Hepatocyte (in vitro differentiated cells): ENCODE data around the gene GPR132. TPM values are rescaled to one million over a fixed set of nuclear protein-coding genes. Genes with fewer than 3 reads are reported as not detected.

ENCODE experiments used
- DNase-seq: peaks from one replicate; pipeline ENCODE4 v3.0.0-alpha.2; 2016; ENCODE audit warnings: low spot score
- H2AFZ ChIP-seq: fragments of 200-600 bp; sonication (generic); 2 replicates; pipeline ENCODE4 v1.6.0; 2016; ENCODE audit warnings: antibody characterized with exemption, mild to moderate bottlenecking
- H3K27ac ChIP-seq: fragments of 200-600 bp; sonication (generic); 2 replicates; pipeline ENCODE4 v1.5.1; 2016; ENCODE audit warnings: mild to moderate bottlenecking
- H3K27me3 ChIP-seq: fragments of 200-600 bp; sonication (generic); 2 replicates; pipeline ENCODE4 v1.6.1; 2016
- H3K36me3 ChIP-seq: fragments of 200-600 bp; sonication (generic); replicated peaks from 2 replicates; pipeline ENCODE4 v1.5.1; 2016; ENCODE audit warnings: low read depth; ENCODE audit not compliant: insufficient read depth
- H3K4me1 ChIP-seq: fragments of 200-600 bp; sonication (generic); 2 replicates; pipeline ENCODE4 v1.5.1; 2016; ENCODE audit warnings: mild to moderate bottlenecking, moderate library complexity; ENCODE audit not compliant: insufficient read depth
- H3K4me2 ChIP-seq: fragments of 200-600 bp; sonication (generic); 2 replicates; pipeline ENCODE4 v1.6.0; 2016
- H3K4me3 ChIP-seq: fragments of 200-600 bp; sonication (generic); 2 replicates; pipeline ENCODE4 v1.5.1; 2016; ENCODE audit warnings: mild to moderate bottlenecking
- H3K79me2 ChIP-seq: fragments of 200-600 bp; sonication (generic); 2 replicates; pipeline ENCODE4 v1.6.0; 2017; ENCODE audit warnings: mild to moderate bottlenecking
- H3K9me2 ChIP-seq: fragments of 200-600 bp; sonication (generic); replicated peaks from 2 replicates; pipeline ENCODE4 v1.6.0; 2017; ENCODE audit warnings: mild to moderate bottlenecking; ENCODE audit not compliant: insufficient read depth
- H3K9me3 ChIP-seq: fragments of 200-600 bp; sonication (generic); 2 replicates; pipeline ENCODE4 v1.5.1; 2016; ENCODE audit warnings: low read depth, mild to moderate bottlenecking
- H4K20me1 ChIP-seq: fragments of 200-600 bp; sonication (generic); 2 replicates; pipeline ENCODE4 v1.6.0; 2016; ENCODE audit warnings: mild to moderate bottlenecking; ENCODE audit not compliant: insufficient read depth, poor library complexity, severe bottlenecking
- EZH2 ChIP-seq: fragments of 200-600 bp; sonication (generic); IDR thresholded peaks from 2 replicates; pipeline ENCODE4 v1.6.1; 2016; ENCODE audit warnings: antibody characterized with exemption, mild to moderate bottlenecking, borderline replicate concordance
- EZH2phosphoT487 ChIP-seq: fragments of 200-600 bp; sonication (generic); IDR thresholded peaks from one replicate; pipeline ENCODE4 v1.6.1; 2018; ENCODE audit warnings: antibody characterized with exemption, mild to moderate bottlenecking, low read depth, moderate library complexity; ENCODE audit not compliant: unreplicated experiment, severe bottlenecking
- WGBS: methylation state at CpG from one replicate; pipeline ENCODE4 v1.1.6; 2016; ENCODE audit warnings: low lambda C conversion rate; ENCODE audit errors: missing lambda C conversion rate; 5-methylcytosine and 5-hydroxymethylcytosine counted together
- polyA plus RNA-seq: library from polyadenylated mRNA; unstranded; fragments of >200 nt; fragmentation: Nextera tagmentation; extraction: Ambion mirVana; gene quantifications from 2 replicates; pipeline ENCODE4 v1.2.1, GENCODE V29; 2016
- total RNA-seq: library from RNA; depleted of rRNA; stranded (reverse); fragments of >200 nt; gene quantifications from 2 replicates; pipeline ENCODE4 v1.2.3, GENCODE V29; 2014
- TF ChIP-seq, protein P1 (sequence below): fragments of 200-600 bp; sonication (generic); IDR thresholded peaks from 2 replicates; pipeline ENCODE4 v1.5.1; 2016; ENCODE audit warnings: antibody characterized with exemption, mild to moderate bottlenecking; ENCODE audit not compliant: poor library complexity

Gene GPR132
- total and polyA plus RNA-seq, 2 experiments from 2014 or later, result 0.41 to 0.83 TPM

DNA sequence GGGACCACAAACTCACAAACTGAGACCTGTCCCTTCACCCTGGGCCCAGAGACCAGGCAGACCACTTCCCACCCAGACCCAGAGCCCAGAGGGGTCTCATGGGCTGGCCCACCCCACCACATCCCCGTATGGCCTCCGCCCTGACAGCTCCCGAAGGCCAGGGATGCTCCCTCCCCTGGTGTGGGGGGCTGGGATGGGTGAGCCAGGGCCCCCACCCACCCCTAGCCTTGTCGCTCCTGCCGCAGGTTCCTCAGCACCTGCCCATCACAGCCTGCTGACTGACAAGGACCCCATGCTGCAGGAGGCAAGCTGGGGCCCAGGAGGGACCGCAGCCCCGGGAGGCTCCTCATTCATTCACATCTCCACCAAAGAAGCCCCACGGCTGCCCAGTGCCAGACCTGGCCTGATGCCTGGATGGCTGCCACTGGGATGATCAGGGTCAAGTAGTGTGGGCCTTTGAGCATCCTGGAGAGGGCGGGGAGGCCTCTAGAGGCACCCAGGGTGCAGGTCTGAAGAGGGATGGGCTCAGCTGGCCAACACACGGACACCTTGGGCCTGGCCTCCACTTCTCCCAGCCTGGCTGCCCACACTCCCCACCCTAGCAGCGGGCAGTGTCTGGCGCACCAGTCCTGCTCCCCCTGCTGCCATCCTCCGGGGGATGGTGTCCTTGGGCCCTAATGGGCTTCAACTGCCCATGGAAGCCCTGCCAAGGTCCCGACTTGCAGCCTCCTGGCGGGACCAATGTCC, 24.7 kb upstream of the GPR132 start:
- peak; percentile 11 for DNase-seq
- Histone ChIP-seq H3K4me3 (no peak overlapping the region), H3K79me2 (peaks cover 2% of the 10 kb centered on the region), H2AFZ (no peak overlapping the region), H3K4me1 (peaks cover 50% of the 10 kb centered on the region), H3K36me3 (no peaks in the 10 kb centered on the region), H3K27me3 (no peaks in the 10 kb centered on the region), H3K27ac (no peak overlapping the region), H3K4me2 (no peak overlapping the region), H4K20me1 (peaks cover 8% of the 10 kb centered on the region), H3K9me3 (no peaks in the 10 kb centered on the region), H3K9me2 (no peaks in the 10 kb centered on the region)
- 90% methylated on average over 12 of the region's 15 CpGs for WGBS
- TF ChIP-seq EZH2, result no peak
- TF ChIP-seq, protein P1, sequence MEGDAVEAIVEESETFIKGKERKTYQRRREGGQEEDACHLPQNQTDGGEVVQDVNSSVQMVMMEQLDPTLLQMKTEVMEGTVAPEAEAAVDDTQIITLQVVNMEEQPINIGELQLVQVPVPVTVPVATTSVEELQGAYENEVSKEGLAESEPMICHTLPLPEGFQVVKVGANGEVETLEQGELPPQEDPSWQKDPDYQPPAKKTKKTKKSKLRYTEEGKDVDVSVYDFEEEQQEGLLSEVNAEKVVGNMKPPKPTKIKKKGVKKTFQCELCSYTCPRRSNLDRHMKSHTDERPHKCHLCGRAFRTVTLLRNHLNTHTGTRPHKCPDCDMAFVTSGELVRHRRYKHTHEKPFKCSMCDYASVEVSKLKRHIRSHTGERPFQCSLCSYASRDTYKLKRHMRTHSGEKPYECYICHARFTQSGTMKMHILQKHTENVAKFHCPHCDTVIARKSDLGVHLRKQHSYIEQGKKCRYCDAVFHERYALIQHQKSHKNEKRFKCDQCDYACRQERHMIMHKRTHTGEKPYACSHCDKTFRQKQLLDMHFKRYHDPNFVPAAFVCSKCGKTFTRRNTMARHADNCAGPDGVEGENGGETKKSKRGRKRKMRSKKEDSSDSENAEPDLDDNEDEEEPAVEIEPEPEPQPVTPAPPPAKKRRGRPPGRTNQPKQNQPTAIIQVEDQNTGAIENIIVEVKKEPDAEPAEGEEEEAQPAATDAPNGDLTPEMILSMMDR, result no peak
- TF ChIP-seq EZH2phosphoT487, result no peak

- no peaks in the 10 kb centered on the region for H3K27me3 ChIP-seq
- H3K79me2 ChIP-seq, result peaks cover under 1% of the 10 kb centered on the region
- DNase-seq, result peak; percentile 36
- no peaks in the 10 kb centered on the region for H3K9me2 ChIP-seq
- H3K9me3 ChIP-seq, result no peaks in the 10 kb centered on the region
- no peak overlapping the region for H3K4me3 ChIP-seq
- peak overlapping the region; percentile 61 for H3K27ac ChIP-seq
- H3K4me1 ChIP-seq, result peaks cover 43% of the 10 kb centered on the region
- H3K36me3 ChIP-seq, result no peaks in the 10 kb centered on the region
- no peak for TF ChIP-seq EZH2phosphoT487
- TF ChIP-seq, protein P1, result no peak
- no peak for TF ChIP-seq EZH2
- 77% methylated on average over 24 of the region's 24 CpGs for WGBS
- H2AFZ ChIP-seq, result no peak overlapping the region
- H3K4me2 ChIP-seq, result peak overlapping the region; percentile 97
- peaks cover 8% of the 10 kb centered on the region for H4K20me1 ChIP-seq
These were observed 23.8 kb upstream of the GPR132 start for GRCh38 chr14:105088812-105089745.

DNA sequence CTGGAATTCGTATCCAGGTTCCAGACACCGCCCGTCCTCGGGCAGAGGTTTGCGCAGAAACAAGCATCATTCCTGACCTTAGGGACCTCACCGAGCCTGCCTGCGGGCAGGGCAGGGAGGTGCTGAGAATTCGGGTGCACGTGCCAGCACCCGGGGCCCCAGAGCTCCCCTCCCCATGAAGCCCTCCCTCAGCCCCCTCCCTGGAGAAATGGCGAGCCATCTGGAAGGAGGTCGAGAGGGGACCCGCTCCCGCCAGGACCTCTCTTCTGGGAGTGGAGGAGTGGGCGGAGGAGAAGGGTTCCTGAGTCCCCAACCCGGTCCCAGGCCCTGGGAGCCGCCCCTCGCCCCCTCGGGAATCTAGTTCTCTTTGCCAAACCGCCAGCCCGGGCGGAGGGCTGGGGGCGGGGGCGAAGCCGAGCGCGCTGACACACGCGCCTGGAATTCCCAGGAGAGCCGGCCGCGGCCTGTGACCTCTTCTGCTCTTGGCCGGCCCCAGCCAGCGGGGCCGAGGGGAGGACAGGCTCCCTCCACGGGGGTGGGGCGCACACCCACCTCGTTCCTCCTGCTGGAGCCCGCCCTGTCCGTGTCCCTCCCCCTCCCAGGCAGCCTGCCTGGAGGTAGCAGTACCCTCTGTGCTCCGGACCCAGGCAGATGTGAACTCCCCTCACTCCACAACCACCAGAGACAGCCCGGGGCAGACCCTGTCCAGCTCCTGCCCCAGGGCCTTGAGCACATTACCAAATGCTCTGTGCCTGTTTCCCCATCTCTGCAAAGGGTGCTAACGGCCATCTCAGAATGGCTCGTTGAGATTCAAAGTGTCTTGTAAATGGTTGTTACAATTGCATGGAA, 23.0 kb upstream of the GPR132 start:
- DNase-seq, result peak; percentile 90
- peak overlapping the region; percentile 84 for H3K27ac ChIP-seq
- H3K4me1 ChIP-seq, result peaks cover 41% of the 10 kb centered on the region

More for the DNA sequence above, 23.0 kb upstream of the GPR132 start:
- no peaks in the 10 kb centered on the region for H3K27me3 ChIP-seq
- peak overlapping the region; percentile 97 for H3K4me2 ChIP-seq
- H4K20me1 ChIP-seq, result peaks cover 8% of the 10 kb centered on the region
- TF ChIP-seq, protein P1, result no peak
- TF ChIP-seq EZH2phosphoT487 (no peak), EZH2 (no peak)
- 10% methylated on average over 24 of the region's 44 CpGs for WGBS
- H3K4me3 ChIP-seq, result no peak overlapping the region
- no peaks in the 10 kb centered on the region for H3K36me3 ChIP-seq
- no peaks in the 10 kb centered on the region for H3K9me2 ChIP-seq
- no peaks in the 10 kb centered on the region for H3K79me2 ChIP-seq
- no peak overlapping the region for H2AFZ ChIP-seq
- no peaks in the 10 kb centered on the region for H3K9me3 ChIP-seq
